Osteoblast (primary cell): Measurements from ENCODE around the gene SNRNP70. TPM values are rescaled to one million over a fixed set of nuclear protein-coding genes. Genes with fewer than 3 reads are reported as not detected.
A peak's percentile ranks its signal among the peaks of the same experiment; 100 is the strongest.

ENCODE experiments used
- DNase-seq: peaks from one replicate; pipeline ENCODE4 v3.0.0; 2011; ENCODE audit warnings: low spot score, mixed read lengths; ENCODE audit not compliant: insufficient read length; ENCODE audit errors: missing footprints
- H2AFZ ChIP-seq: 2 replicates; pipeline ENCODE4 v1.6.0; 2011; ENCODE audit warnings: mild to moderate bottlenecking, low read length
- H3K27ac ChIP-seq: 2 replicates; pipeline ENCODE4 v1.5.1; 2011; ENCODE audit warnings: mild to moderate bottlenecking, low read depth, low read length, moderate library complexity
- H3K27me3 ChIP-seq: 2 replicates; pipeline ENCODE4 v1.6.0; 2012; ENCODE audit warnings: mild to moderate bottlenecking, control low read depth, inconsistent platforms, low read length, moderate library complexity; ENCODE audit not compliant: insufficient read depth
- H3K36me3 ChIP-seq: 2 replicates; pipeline ENCODE4 v1.5.1; 2011; ENCODE audit warnings: mild to moderate bottlenecking, low read length, control low read depth, moderate library complexity; ENCODE audit not compliant: insufficient read depth
- H3K4me1 ChIP-seq: 2 replicates; pipeline ENCODE4 v1.5.1; 2011; ENCODE audit warnings: mild to moderate bottlenecking, low read length, control low read depth, moderate library complexity; ENCODE audit not compliant: insufficient read depth
- H3K4me2 ChIP-seq: 2 replicates; pipeline ENCODE4 v1.6.0; 2011; ENCODE audit warnings: mild to moderate bottlenecking, low read length; ENCODE audit not compliant: insufficient read depth
- H3K4me3 ChIP-seq: fragments of 200-600 bp; sonication (generic); 3 replicates; pipeline ENCODE4 v1.5.1; 2012; ENCODE audit warnings: mild to moderate bottlenecking, low read length, inconsistent platforms; ENCODE audit not compliant: insufficient read depth
- H3K79me2 ChIP-seq: 2 replicates; pipeline ENCODE4 v1.6.0; 2012; ENCODE audit warnings: mild to moderate bottlenecking, low read length, control low read depth, inconsistent platforms; ENCODE audit not compliant: insufficient read depth
- H3K9me3 ChIP-seq: 2 replicates; pipeline ENCODE4 v1.5.1; 2011; ENCODE audit warnings: low read depth, low read length, control low read depth
- H4K20me1 ChIP-seq: 2 replicates; pipeline ENCODE4 v1.6.0; 2012; ENCODE audit warnings: mild to moderate bottlenecking, low read length, control low read depth; ENCODE audit not compliant: insufficient read depth
- CTCF ChIP-seq: IDR thresholded peaks from 2 replicates; pipeline ENCODE4 v1.5.1; 2011; ENCODE audit warnings: mild to moderate bottlenecking, low read depth, low read length, moderate library complexity; ENCODE audit errors: extremely low read depth
- total RNA-seq: library from RNA; depleted of rRNA; stranded (reverse); fragments of >200 nt; gene quantifications from 2 replicates; pipeline ENCODE4 v1.2.3, GENCODE V29; 2012

SNRNP70 gene
- total RNA-seq, 1 donor: 111 TPM

GRCh38 chr19:49080392-49080791 lies 4.9 kb upstream of the SNRNP70 start:
- Histone ChIP-seq H3K9me3 (no peaks in the 10 kb centered on the region), H3K36me3 (no peaks in the 10 kb centered on the region)
- no peak for TF ChIP-seq CTCF

GRCh38 chr19:49081273-49081672 lies 4.0 kb upstream of the SNRNP70 start:
- Histone ChIP-seq H3K4me3 (no peak overlapping the region), H3K36me3 (no peaks in the 10 kb centered on the region), H3K9me3 (no peaks in the 10 kb centered on the region), H3K4me2 (no peak overlapping the region), H3K4me1 (peaks cover 7% of the 10 kb centered on the region), H3K79me2 (peaks cover 10% of the 10 kb centered on the region), H3K27me3 (no peaks in the 10 kb centered on the region), H2AFZ (no peak overlapping the region), H4K20me1 (peaks cover 9% of the 10 kb centered on the region), H3K27ac (no peak overlapping the region)
- DNase-seq: peak; percentile 18
- no peak for TF ChIP-seq CTCF

More at GRCh38 chr19:49080392-49080791, 4.9 kb upstream of the SNRNP70 start:
- Histone ChIP-seq H3K79me2 (peaks cover 2% of the 10 kb centered on the region), H2AFZ (no peak overlapping the region), H3K27ac (no peak overlapping the region), H3K4me3 (no peak overlapping the region), H3K27me3 (no peaks in the 10 kb centered on the region), H3K4me1 (peaks cover 4% of the 10 kb centered on the region), H3K4me2 (no peak overlapping the region), H4K20me1 (peaks cover under 1% of the 10 kb centered on the region)
- no peak for DNase-seq

- H3K4me2 ChIP-seq: peak overlapping the region; percentile 99
- H3K36me3 ChIP-seq: peaks cover 18% of the 10 kb centered on the region
- H3K27me3 ChIP-seq: no peaks in the 10 kb centered on the region
- H3K9me3 ChIP-seq: no peaks in the 10 kb centered on the region
- peak; percentile 15 for DNase-seq
- H4K20me1 ChIP-seq: peaks cover 36% of the 10 kb centered on the region
- peak overlapping the region; percentile 99 for H2AFZ ChIP-seq
- peak overlapping the region; percentile 53 for H3K27ac ChIP-seq
- peaks cover 41% of the 10 kb centered on the region for H3K79me2 ChIP-seq
- peak overlapping the region; percentile 94 for H3K4me3 ChIP-seq
- H3K4me1 ChIP-seq: peaks cover 22% of the 10 kb centered on the region
- no peak for TF ChIP-seq CTCF
Observed at GRCh38 chr19:49084206-49085019, 838 bp upstream of the SNRNP70 start.

GRCh38 chr19:49085868-49086232 lies 599 bp downstream of the SNRNP70 start:
- no peaks in the 10 kb centered on the region for H3K27me3 ChIP-seq
- H3K4me2 ChIP-seq: peak overlapping the region; percentile 100
- H3K36me3 ChIP-seq: peaks cover 31% of the 10 kb centered on the region
- peak overlapping the region; percentile 89 for H3K27ac ChIP-seq
- peaks cover 22% of the 10 kb centered on the region for H3K4me1 ChIP-seq
- H3K9me3 ChIP-seq: no peaks in the 10 kb centered on the region
- TF ChIP-seq CTCF: no peak
- peaks cover 54% of the 10 kb centered on the region for H3K79me2 ChIP-seq
- peaks cover 45% of the 10 kb centered on the region for H4K20me1 ChIP-seq
- H3K4me3 ChIP-seq: peak overlapping the region; percentile 94
- H2AFZ ChIP-seq: peak overlapping the region; percentile 93
- peak; percentile 52 for DNase-seq
